ENCODE measurements around the gene IDH3G. TPM values are rescaled to one million over a fixed set of nuclear protein-coding genes. Genes with fewer than 3 reads are reported as not detected.

The IDH3G gene
- total RNA-seq, 6 donors from 2014 or later = 43.5 to 98.5 (median 57.4) TPM

DNA sequence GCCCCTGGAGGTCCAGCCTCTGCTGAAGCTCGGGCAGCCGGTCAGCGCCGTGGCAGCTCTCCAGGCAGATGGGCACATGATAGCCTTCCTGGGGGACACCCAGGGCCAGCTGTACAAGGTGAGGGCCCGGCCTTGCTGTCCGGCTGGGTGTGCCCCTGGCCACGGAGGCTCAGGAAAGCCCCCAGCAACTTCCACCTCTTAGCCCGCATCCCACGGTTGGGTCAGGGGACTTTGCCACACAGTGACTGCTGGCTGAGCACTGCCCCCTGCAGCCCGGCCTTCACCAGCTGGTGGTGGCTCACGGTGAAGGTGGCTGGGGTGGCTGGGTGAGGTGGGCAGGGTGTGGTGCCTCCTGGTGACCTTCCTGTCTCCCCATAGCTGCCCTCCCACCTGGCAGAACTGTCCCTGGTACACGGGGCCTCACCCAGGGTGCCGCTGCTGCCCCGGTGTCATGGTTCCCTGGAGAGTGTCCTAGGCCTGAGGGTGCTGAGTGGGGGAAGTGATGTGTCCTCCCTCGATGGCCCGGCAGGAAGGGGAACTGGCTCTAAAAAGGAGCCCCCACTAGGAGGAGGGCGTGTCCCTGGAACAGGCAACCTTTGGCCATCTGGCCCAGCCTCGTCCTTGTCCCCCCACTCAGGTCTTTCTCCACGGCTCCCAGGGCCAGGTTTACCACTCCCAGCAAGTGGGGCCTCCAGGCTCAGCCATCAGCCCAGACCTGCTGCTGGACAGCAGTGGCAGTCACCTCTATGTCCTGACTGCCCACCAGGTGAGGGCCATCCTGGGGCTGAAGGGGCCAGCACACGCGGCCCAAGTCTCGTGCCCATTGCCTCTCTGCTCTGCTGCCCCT is 25.6 kb downstream of the IDH3G start:
- DNase-seq (peak in 1 of 2 donors; percentile 53), ATAC-seq (ENCODE audit: low FRiP score in 2 of 2) (no peak)
- peaks cover 0 to 13% (median 6%) of the 10 kb centered on the region in 4 donors for H3K4me1 ChIP-seq
- no peaks in the 10 kb centered on the region for H3K36me3 ChIP-seq
- H3K27ac ChIP-seq = peak overlapping the region in 1 of 4 donors; percentile 5
- no peaks in the 10 kb centered on the region for H3K27me3 ChIP-seq
- TF ChIP-seq, protein P1, sequence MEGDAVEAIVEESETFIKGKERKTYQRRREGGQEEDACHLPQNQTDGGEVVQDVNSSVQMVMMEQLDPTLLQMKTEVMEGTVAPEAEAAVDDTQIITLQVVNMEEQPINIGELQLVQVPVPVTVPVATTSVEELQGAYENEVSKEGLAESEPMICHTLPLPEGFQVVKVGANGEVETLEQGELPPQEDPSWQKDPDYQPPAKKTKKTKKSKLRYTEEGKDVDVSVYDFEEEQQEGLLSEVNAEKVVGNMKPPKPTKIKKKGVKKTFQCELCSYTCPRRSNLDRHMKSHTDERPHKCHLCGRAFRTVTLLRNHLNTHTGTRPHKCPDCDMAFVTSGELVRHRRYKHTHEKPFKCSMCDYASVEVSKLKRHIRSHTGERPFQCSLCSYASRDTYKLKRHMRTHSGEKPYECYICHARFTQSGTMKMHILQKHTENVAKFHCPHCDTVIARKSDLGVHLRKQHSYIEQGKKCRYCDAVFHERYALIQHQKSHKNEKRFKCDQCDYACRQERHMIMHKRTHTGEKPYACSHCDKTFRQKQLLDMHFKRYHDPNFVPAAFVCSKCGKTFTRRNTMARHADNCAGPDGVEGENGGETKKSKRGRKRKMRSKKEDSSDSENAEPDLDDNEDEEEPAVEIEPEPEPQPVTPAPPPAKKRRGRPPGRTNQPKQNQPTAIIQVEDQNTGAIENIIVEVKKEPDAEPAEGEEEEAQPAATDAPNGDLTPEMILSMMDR (IDR thresholded peaks at IDR 0.05) = peak in 1 of 6 experiments; percentile 10
- no peak for TF ChIP-seq EP300 (IDR thresholded peaks at IDR 0.05)
- H3K4me3 ChIP-seq = no peak overlapping the region
- WGBS, 2 donors = 83% methylated on average over 18 of the region's 22 CpGs; no CpG with 5 or more reads in 1 of the 2 donors
- no peaks in the 10 kb centered on the region for H3K9me3 ChIP-seq

DNA sequence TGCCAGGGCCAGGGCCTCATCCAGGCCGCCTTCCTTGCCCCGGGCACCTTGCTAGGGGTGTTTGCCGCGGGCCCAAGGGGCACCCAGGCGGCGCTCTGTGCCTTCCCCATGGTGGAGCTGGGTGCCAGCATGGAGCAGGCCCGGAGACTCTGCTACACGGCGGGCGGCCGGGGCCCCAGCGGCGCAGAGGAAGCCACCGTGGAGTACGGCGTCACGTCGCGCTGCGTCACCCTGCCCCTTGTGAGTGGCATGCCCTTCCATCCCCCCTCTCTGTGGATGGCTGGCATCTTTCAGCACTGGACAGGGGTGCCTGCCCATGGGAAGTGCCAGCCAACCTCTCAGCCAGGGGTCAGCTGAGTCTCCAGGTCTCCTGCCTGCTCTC is 26.5 kb downstream of the IDH3G start:
- TF ChIP-seq EP300 (IDR thresholded peaks at IDR 0.05) (no peak), POLR2A (IDR thresholded peaks at IDR 0.05) (no peak), POLR2AphosphoS5 (IDR thresholded peaks at IDR 0.05) (no peak)
- TF ChIP-seq, protein P1 (IDR thresholded peaks at IDR 0.05) = no peak
- Histone ChIP-seq H3K9me3 (no peaks in the 10 kb centered on the region), H3K27ac (no peak overlapping the region), H3K4me3 (no peak overlapping the region), H3K4me1 (peaks cover 0 to 13% (median 6%) of the 10 kb centered on the region in 4 donors), H3K36me3 (no peaks in the 10 kb centered on the region), H3K27me3 (no peaks in the 10 kb centered on the region)
- WGBS, 2 donors = 94% methylated on average over 20 of the region's 20 CpGs; no CpG with 5 or more reads in 1 of the 2 donors
- ATAC-seq (ENCODE audit: low FRiP score in 2 of 2) = no peak
- peak in 1 of 2 donors; percentile 72 for DNase-seq

DNA sequence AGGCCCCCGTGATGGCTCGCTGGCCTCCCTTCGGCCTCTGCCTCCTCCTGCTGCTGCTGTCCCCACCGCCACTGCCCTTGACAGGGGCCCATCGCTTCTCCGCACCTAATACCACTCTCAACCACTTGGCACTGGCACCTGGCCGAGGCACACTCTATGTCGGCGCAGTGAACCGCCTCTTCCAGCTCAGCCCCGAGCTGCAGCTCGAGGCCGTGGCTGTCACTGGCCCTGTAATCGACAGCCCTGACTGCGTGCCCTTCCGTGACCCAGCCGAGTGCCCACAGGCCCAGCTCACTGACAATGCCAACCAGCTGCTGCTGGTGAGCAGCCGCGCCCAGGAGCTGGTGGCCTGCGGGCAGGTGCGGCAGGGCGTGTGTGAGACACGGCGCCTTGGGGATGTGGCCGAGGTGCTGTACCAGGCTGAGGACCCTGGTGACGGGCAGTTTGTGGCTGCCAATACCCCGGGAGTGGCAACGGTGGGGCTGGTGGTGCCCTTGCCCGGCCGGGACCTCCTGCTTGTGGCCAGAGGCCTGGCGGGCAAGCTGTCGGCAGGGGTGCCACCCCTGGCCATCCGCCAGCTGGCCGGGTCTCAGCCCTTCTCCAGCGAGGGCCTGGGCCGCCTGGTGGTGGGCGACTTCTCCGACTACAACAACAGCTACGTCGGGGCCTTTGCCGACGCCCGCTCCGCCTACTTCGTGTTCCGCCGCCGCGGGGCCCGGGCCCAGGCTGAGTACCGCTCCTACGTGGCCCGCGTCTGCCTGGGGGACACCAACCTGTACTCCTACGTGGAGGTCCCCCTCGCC is 27.1 kb downstream of the IDH3G start:
- TF ChIP-seq, protein P1 (IDR thresholded peaks at IDR 0.05) = no peak
- TF ChIP-seq POLR2A (IDR thresholded peaks at IDR 0.05) = no peak
- TF ChIP-seq POLR2AphosphoS5 (IDR thresholded peaks at IDR 0.05) = no peak
- no peak for TF ChIP-seq EP300 (IDR thresholded peaks at IDR 0.05)
- Histone ChIP-seq H3K4me1 (peaks cover 0 to 13% (median 6%) of the 10 kb centered on the region in 4 donors), H3K27me3 (no peaks in the 10 kb centered on the region), H3K9me3 (no peaks in the 10 kb centered on the region), H3K4me3 (no peak overlapping the region), H3K36me3 (no peaks in the 10 kb centered on the region), H3K27ac (no peak overlapping the region)
- ATAC-seq (ENCODE audit: low FRiP score in 2 of 2) (no peak), DNase-seq (peak in 1 of 2 donors; percentile 75)
- 88 to 94% methylated on average over 23 to 53 of the region's 56 CpGs for WGBS, 2 donors

DNA sequence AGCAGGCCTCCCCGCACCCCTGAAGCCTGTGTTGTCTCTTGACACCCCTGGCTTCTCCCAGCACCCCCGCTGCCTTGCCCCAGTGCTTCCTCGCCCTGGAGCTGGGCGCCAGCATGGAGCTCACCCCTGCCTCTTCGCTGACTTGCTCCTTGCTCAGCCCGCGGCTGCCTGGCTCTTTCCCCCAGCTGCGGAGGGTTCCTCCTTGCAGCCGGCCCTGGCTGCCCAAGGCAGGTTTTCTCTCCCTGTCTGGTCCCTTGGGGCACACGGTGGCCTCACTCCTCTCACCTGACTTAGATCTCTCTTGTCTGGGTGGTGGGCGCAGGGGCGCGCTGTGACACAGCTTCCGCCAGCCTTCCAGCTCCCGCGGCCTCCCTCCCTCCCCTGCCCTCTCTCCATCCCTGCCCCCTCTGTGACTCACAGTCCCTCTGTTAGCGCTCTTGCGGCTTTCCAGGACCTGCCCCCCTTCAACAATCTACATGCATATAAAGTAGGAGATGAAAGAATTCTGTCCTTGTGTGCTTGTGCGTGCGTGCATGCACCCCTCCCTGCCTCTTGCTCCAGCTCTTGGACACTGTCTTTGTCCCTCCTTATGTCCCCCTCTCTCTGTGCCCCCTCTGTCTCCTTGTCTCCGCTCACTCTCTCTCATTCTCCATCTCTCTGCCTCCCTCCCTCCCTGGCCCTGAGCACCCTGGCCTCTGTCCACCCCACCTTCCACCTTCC is 27.9 kb downstream of the IDH3G start:
- Histone ChIP-seq H3K27me3 (no peaks in the 10 kb centered on the region), H3K27ac (peak overlapping the region; percentile 46 to 74 (median 57)), H3K9me3 (no peaks in the 10 kb centered on the region), H3K36me3 (no peaks in the 10 kb centered on the region), H3K4me1 (peaks cover 0 to 13% (median 6%) of the 10 kb centered on the region in 4 donors), H3K4me3 (peak overlapping the region in 1 of 4 donors; percentile 5)
- DNase-seq (peak in 1 of 2 donors; percentile 41), ATAC-seq (ENCODE audit: low FRiP score in 2 of 2) (peak in 1 of 2 donors; percentile 54)
- TF ChIP-seq, protein P1 (IDR thresholded peaks at IDR 0.05) = no peak
- TF ChIP-seq EP300 (IDR thresholded peaks at IDR 0.05) (no peak), POLR2A (IDR thresholded peaks at IDR 0.05) (no peak), POLR2AphosphoS5 (IDR thresholded peaks at IDR 0.05) (no peak)
- WGBS, 2 donors = 38 to 54% methylated on average over 4 to 21 of the region's 21 CpGs

All from upper lobe of left lung (tissue), 6 donors.